WI38 (cell line): ENCODE measurements around the gene AHCYL2.

Experiments
- H3K4me3 ChIP-seq: 2 replicates; pipeline ENCODE4 v1.5.1; 2011; ENCODE audit warnings: low read depth, mild to moderate bottlenecking, control low read depth, low read length
- CTCF ChIP-seq: IDR thresholded peaks from 2 replicates; pipeline ENCODE4 v1.5.1; 2012; ENCODE audit warnings: low read depth, mild to moderate bottlenecking, control low read depth, low read length

Gene AHCYL2

GRCh38 chr7:129188892-129189660, 35.8 kb upstream of the AHCYL2 start:
- TF ChIP-seq CTCF: no peak
- peak overlapping the region; percentile 51 for H3K4me3 ChIP-seq

GRCh38 chr7:129189661-129190310, 35.0 kb upstream of the AHCYL2 start:
- peak overlapping the region; percentile 51 for H3K4me3 ChIP-seq
- TF ChIP-seq CTCF: no peak

GRCh38 chr7:129191272-129191671, 33.6 kb upstream of the AHCYL2 start:
- H3K4me3 ChIP-seq: no peak overlapping the region
- no peak for TF ChIP-seq CTCF

GRCh38 chr7:129193892-129194291, 30.9 kb upstream of the AHCYL2 start:
- H3K4me3 ChIP-seq: no peak overlapping the region
- TF ChIP-seq CTCF: no peak

GRCh38 chr7:129197771-129198170, 27.1 kb upstream of the AHCYL2 start:
- no peak overlapping the region for H3K4me3 ChIP-seq
- no peak for TF ChIP-seq CTCF

- TF ChIP-seq CTCF: no peak
Measured at GRCh38 chr7:129199406-129199805, 25.4 kb upstream of the AHCYL2 start.

GRCh38 chr7:129202058-129202777, 22.6 kb upstream of the AHCYL2 start:
- no peak for TF ChIP-seq CTCF
- H3K4me3 ChIP-seq: no peak overlapping the region

More at GRCh38 chr7:129199406-129199805, 25.4 kb upstream of the AHCYL2 start:
- no peak overlapping the region for H3K4me3 ChIP-seq
